Measurements from ENCODE around the gene TMED8.

- TF ChIP-seq CTCF (IDR thresholded peaks at IDR 0.05; ENCODE audit: borderline replicate concordance, extremely low read depth, low read length, poor library complexity, severe bottlenecking), result no peak
- no peak for TF ChIP-seq EZH2 (IDR thresholded peaks at IDR 0.05; ENCODE audit: borderline replicate concordance, low read depth, low read length, severe bottlenecking)
Measured at GRCh38 chr14:77325746-77326094, 51.2 kb downstream of the TMED8 start.

Data from DND-41 (cell line).